Keratinocyte (primary cell): ENCODE data around the gene LDAH. TPM values are rescaled to one million over a fixed set of nuclear protein-coding genes. Genes with fewer than 3 reads are reported as not detected.

ENCODE experiments used
- DNase-seq: peaks from one replicate; pipeline ENCODE4 v3.0.0-alpha.2; 2011; ENCODE audit warnings: low read depth, missing footprints, low spot score
- FAIRE-seq: peaks from 2 replicates; lab custom pipeline; 2011; peaks lifted over from hg19 to GRCh38; lab: Jason Lieb, UNC
- H2AFZ ChIP-seq: 2 replicates; pipeline ENCODE4 v1.6.0; 2012; ENCODE audit warnings: low read length, control low read depth, inconsistent platforms; ENCODE audit not compliant: control insufficient read depth
- H3K27ac ChIP-seq: 2 replicates; pipeline ENCODE4 v1.5.1; 2011; ENCODE audit warnings: low read length; ENCODE audit not compliant: control insufficient read depth, insufficient read depth
- H3K27me3 ChIP-seq: 3 replicates; pipeline ENCODE4 v1.6.0; 2011; ENCODE audit warnings: low read length; ENCODE audit not compliant: control insufficient read depth, insufficient read depth; ENCODE audit errors: extremely low read depth
- H3K36me3 ChIP-seq, 2 experiments: 2 replicates in 1 of 2; 3 replicates in 1 of 2; pipeline ENCODE4 v1.5.1; 2011; ENCODE audit warnings: low read length in 2 of 2, mild to moderate bottlenecking in 1 of 2; ENCODE audit not compliant: control insufficient read depth in 2 of 2, insufficient read depth in 2 of 2; ENCODE audit errors: extremely low read depth in 1 of 2
- H3K4me1 ChIP-seq: 3 replicates; pipeline ENCODE4 v1.5.1; 2011; ENCODE audit warnings: low read length; ENCODE audit not compliant: control insufficient read depth, insufficient read depth; ENCODE audit errors: extremely low read depth
- H3K4me2 ChIP-seq: 3 replicates; pipeline ENCODE4 v1.6.0; 2011; ENCODE audit warnings: low read depth, low read length; ENCODE audit not compliant: control insufficient read depth, insufficient read depth; ENCODE audit errors: extremely low read depth
- H3K4me3 ChIP-seq, 3 experiments: fragments of 200-600 bp in 1 of 3; sonication (generic) in 1 of 3; 2 replicates in 2 of 3; 3 replicates in 1 of 3; pipeline ENCODE4 v1.5.1; 2011 to 2016; ENCODE audit warnings: low read length in 3 of 3, mild to moderate bottlenecking in 3 of 3, control low read depth in 2 of 3, inconsistent platforms in 1 of 3, low read depth in 1 of 3, mixed read lengths in 1 of 3, mixed run types in 1 of 3, moderate library complexity in 1 of 3; ENCODE audit not compliant: control insufficient read depth in 2 of 3, insufficient read depth in 2 of 3; ENCODE audit errors: extremely low read depth in 1 of 3
- H3K79me2 ChIP-seq: 2 replicates; pipeline ENCODE4 v1.6.0; 2012; ENCODE audit warnings: low read length; ENCODE audit not compliant: control insufficient read depth, insufficient read depth
- H3K9ac ChIP-seq: 3 replicates; pipeline ENCODE4 v1.6.0; 2011; ENCODE audit warnings: low read length; ENCODE audit not compliant: control insufficient read depth, insufficient read depth; ENCODE audit errors: extremely low read depth
- H3K9me1 ChIP-seq: 3 replicates; pipeline ENCODE4 v1.6.0; 2011; ENCODE audit warnings: low read length; ENCODE audit not compliant: control insufficient read depth, insufficient read depth; ENCODE audit errors: extremely low read depth
- H3K9me3 ChIP-seq: 2 replicates; pipeline ENCODE4 v1.5.1; 2012; ENCODE audit warnings: low read depth, low read length; ENCODE audit not compliant: control insufficient read depth
- H4K20me1 ChIP-seq: 3 replicates; pipeline ENCODE4 v1.6.0; 2011; ENCODE audit warnings: low read length; ENCODE audit not compliant: control insufficient read depth, insufficient read depth; ENCODE audit errors: extremely low read depth
- CTCF ChIP-seq, 3 experiments: IDR thresholded peaks in 1 of 3; conservative IDR thresholded peaks in 1 of 3; optimal IDR thresholded peaks in 1 of 3; 2 replicates in 2 of 3; 3 replicates in 1 of 3; pipeline versions ENCODE3 to v1.5.1; 2011; ENCODE audit warnings: low read length in 3 of 3, mild to moderate bottlenecking in 3 of 3, moderate library complexity in 2 of 3, control low read depth in 1 of 3, inconsistent platforms in 1 of 3; ENCODE audit not compliant: insufficient read depth in 2 of 3; ENCODE audit errors: extremely low read depth in 1 of 3
- EZH2 ChIP-seq: IDR thresholded peaks from one replicate; pipeline ENCODE4 v1.6.1; 2012; ENCODE audit warnings: inconsistent platforms, mild to moderate bottlenecking, low read length, moderate library complexity
- dilution Hi-C: fragments of 300-500 bp; cut with MboI; formaldehyde crosslinking; loops from one replicate; pipeline ENCODE4 v1.7.0; 2020; ENCODE audit warnings: low sequenced_read_pairs; ENCODE audit not compliant: extremely low pct_ligation_motif_present
- polyA plus RNA-seq, 5 experiments: library from polyadenylated mRNA; depleted of rRNA in 3 of 5; stranded (reverse) in 3 of 5; stranded (forward) in 1 of 5; unstranded in 1 of 5; fragments of >200 nt; gene quantifications; 1 replicate in 1 of 5; 2 replicates in 3 of 5; 3 replicates in 1 of 5; pipeline versions ENCODE4 v1.2.1 to v1.2.3, GENCODE V29; 2011 to 2012; ENCODE audit warnings: missing spikeins in 2 of 5, low read depth in 1 of 5, low replicate concordance in 1 of 5

Gene LDAH
- polyA plus RNA-seq, 1 donor (not counting 4 experiments of a cell fraction or from before 2014, with no cell fraction given) = 22.7 TPM

GRCh38 chr2:20678780-20679179 lies 144.1 kb downstream of the LDAH start:
- no peak overlapping the region for H3K4me2 ChIP-seq
- no peak overlapping the region for H3K4me3 ChIP-seq
- H2AFZ ChIP-seq = no peak overlapping the region
- no peak overlapping the region for H3K9ac ChIP-seq
- H3K27me3 ChIP-seq = peaks cover 8% of the 10 kb centered on the region
- H3K79me2 ChIP-seq = no peaks in the 10 kb centered on the region
- no peak overlapping the region for H3K27ac ChIP-seq
- H3K9me3 ChIP-seq = no peaks in the 10 kb centered on the region
- DNase-seq = no peak
- no peaks in the 10 kb centered on the region for H4K20me1 ChIP-seq
- H3K9me1 ChIP-seq = no peaks in the 10 kb centered on the region
- dilution Hi-C loops = no loop called here
- H3K36me3 ChIP-seq = peaks cover 3% of the 10 kb centered on the region in 2 experiments
- TF ChIP-seq EZH2 = no peak
- TF ChIP-seq CTCF (optimal IDR thresholded peaks at IDR 0.05 in 1 of 3, IDR thresholded peaks at IDR 0.05 in 1 of 3, conservative IDR thresholded peaks at IDR 0.05 in 1 of 3; ENCODE audit: extremely low read depth in 1 of 3, insufficient read depth in 2 of 3, low read length in 3 of 3) = no peak
- H3K4me1 ChIP-seq = no peaks in the 10 kb centered on the region
- FAIRE-seq = no peak

- peaks cover 12% of the 10 kb centered on the region for H3K27me3 ChIP-seq
- no peaks in the 10 kb centered on the region for H3K9me3 ChIP-seq
- no peak overlapping the region for H3K9ac ChIP-seq
- H4K20me1 ChIP-seq = no peaks in the 10 kb centered on the region
- H3K4me2 ChIP-seq = no peak overlapping the region
- no peaks in the 10 kb centered on the region for H3K9me1 ChIP-seq
- H3K27ac ChIP-seq = no peak overlapping the region
- dilution Hi-C loops = no loop called here
- no peaks in the 10 kb centered on the region for H3K4me1 ChIP-seq
- H3K4me3 ChIP-seq = no peak overlapping the region
- peaks cover 3% of the 10 kb centered on the region in 2 experiments for H3K36me3 ChIP-seq
- no peak overlapping the region for H2AFZ ChIP-seq
- FAIRE-seq (no peak), DNase-seq (no peak)
- no peaks in the 10 kb centered on the region for H3K79me2 ChIP-seq
- TF ChIP-seq EZH2 (no peak), CTCF (optimal IDR thresholded peaks at IDR 0.05 in 1 of 3, IDR thresholded peaks at IDR 0.05 in 1 of 3, conservative IDR thresholded peaks at IDR 0.05 in 1 of 3; ENCODE audit: extremely low read depth in 1 of 3, insufficient read depth in 2 of 3, low read length in 3 of 3) (no peak)
Observed at GRCh38 chr2:20678086-20678395, 144.9 kb downstream of the LDAH start.
